Stimulated activated CD8-positive, alpha-beta memory T cell treated with anti-CD3 and anti-CD28 coated beads, Interleukin-7, amount 100 ng/mL, for 1 hour (primary cell): ENCODE measurements around the gene ISOC1.

Source experiments
- DNase-seq, 2 donors: peaks; one replicate each; pipeline ENCODE4 v3.0.0-alpha.2; 2020; ENCODE audit warnings: low read depth in 2 of 2

Gene ISOC1

DNA sequence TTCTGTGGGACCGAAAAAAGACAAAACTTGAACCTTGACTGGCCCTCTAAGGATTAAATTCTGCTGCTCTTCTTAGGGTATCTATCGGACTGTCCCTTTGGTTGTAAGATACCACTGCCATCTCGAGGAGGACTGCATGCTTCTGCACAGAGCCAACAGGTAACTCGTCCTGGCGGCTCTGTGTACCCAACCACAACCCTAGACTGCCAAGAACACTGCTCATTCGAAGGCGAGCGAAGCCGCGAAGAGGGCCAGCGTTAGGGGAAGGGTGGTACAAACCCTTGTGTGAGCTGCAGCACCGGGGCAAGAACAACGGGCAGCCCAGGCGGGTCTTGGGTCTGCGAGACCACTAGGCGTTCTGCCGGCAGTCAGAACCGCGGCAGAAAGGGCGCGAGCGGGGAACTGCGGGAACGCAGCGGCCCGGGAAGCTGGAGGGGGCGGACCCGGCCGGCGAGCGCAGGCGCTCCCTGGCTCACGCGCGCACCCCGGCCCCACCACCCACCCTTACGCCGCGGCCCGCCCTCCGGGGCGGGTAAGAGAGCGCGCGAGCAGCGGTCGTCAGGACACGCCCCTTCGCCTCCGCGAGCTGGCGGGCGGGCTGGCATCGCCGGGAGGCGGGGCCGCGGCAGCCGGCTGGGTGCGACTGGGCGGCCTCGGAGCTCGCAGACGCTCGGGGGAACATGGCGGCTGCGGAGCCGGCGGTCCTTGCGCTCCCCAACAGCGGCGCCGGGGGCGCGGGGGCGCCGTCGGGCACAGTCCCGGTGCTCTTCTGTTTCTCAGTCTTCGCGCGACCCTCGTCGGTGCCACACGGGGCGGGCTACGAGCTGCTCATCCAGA lies at the start of gene ISOC1:
Gene ISOC1, plus strand, starts transcription at position 663 of the 837 bp plus-strand sequence. Its CDS starts 18 bp downstream, at position 681.
- DNase-seq = peak; percentile 78 to 83

DNA sequence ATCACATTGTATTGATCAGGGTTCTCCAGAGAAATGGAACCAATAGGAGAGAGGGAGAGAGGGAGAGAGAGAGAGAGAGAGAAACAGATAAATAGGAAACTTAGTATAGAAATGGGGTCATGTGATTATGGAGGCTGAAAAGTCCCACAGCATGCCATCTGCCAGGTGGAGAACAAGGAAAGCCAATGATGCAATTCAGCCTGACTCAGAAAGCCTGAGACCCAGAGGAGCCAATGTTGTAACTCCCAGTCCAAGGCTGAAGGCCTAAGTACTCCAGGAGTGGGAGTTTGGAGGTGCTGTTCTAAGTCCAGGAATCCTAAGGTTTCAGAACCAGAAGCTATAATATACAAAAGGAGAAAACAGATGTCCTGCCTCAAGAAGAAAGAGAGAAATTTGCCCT lies 48.4 kb upstream of the ISOC1 start:
- no peak for DNase-seq

DNA sequence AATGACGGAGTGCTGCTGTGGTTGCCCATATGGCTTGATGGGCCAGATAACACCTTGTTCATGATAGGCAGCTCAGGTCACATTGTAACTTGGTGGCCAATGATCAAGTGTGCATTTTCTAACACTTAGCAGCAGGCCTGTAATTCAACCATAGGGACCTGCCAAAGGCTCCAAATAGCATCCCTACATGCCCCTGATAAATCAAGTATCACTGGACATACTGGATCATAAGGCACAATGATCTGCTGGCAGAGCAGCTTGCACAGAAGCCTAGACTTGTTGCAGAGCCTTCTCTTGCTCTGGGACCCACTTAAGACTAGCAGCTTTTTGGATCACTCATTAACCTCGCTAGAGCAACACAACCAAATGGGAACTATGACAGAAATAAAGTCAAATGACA lies 46.0 kb upstream of the ISOC1 start:
- no peak for DNase-seq

DNA sequence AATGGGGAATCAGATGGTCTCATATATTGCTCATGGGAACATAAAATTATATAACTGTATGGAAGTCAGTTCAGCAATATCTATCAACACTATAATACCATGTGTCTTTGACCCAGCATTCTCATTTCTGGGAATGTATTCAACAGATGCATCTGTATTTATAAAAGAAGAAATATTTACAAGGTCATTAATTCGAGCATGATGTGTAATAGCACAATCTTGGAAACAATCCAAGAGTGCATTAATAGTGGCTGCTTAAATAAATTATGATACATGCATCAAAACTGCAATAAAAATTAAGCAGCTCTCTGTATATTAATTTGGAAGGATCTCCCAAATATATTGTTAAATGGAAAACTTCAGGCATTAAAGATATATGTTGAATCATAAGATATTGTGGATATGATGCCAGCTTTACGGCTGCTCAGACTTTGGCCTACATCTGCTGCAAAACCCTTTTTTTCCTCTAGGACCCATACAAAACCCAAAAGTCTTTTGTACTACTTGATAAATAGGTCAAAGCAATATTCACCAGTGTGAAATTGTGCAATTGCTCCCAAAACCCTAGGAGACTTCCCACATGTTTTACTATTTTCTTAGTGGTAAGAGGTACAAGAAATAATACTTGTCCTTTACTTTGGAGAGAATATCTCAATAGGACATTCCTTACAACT lies 45.3 kb upstream of the ISOC1 start:
- no peak for DNase-seq

DNA sequence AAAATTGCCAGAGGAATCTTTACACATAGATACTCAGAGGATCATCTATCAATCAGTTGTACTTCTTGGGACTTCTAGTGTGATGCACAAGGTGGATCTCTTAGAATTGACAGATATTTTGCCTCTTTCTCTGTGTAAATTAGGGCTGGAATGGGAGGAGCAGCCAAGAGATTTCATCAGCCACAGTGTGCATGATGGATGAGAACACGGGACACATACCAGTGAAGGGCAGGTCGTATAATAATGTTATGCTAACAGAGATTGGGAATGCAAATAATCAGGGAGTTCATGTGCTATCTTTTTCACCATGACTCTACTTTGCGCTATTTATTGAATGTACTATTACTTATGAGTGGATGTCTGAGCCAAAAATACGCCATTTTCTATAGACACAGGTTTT lies 43.3 kb upstream of the ISOC1 start:
- no peak for DNase-seq

DNA sequence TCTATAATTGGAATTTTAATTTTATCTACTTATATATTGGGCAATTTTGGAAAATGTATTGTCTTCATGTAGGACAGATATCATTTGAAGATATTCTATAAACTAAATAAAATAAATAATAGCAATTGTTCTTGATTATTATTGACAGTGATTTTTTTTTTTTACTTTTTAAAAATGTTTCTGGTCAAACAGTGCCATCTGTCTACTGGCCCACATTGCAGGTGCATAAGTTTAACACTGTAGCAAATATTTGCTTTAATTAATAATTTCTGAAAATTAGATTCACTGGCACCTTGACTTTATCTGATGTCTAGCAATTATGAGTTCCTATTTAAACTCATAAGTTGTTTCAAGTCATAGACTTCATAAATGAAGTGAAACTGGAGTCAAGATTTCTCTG lies 41.1 kb upstream of the ISOC1 start:
- DNase-seq = no peak

DNA sequence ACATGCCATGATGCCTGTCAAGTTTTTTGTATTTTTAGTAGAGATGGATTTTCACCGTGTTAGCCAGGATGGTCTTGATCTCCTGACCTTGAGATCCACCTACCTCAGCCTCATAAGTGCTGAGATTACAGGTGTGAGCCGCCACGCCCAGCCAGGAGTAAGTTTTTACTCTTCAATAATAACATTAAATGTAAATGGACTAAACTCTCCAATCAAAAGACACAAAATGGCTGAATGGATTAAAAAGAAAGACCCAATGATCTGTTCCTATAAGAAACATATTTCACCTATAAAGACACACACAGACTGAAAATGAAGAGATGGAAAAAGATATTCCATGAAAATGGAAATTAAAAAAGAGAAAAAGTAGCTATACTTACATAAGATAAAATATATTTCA lies 37.2 kb upstream of the ISOC1 start:
- no peak for DNase-seq

DNA sequence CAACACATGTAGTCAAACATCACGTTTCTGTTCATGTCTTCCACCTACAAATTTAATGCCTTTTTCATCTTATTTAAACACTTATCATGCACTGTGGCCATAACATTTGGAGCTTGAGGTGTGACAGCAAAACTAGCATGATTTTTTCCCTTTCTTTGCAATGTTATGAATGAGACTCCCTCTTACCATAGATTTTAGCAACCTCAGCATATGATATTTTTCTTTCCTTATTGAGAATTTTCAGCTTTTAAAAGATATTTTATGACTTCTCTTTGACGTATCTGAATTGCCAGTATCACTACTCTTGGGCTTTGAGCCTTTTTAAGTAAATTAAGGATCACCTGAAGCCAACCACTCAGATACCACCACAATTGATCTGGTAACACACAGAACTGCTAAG lies 32.7 kb upstream of the ISOC1 start:
- DNase-seq = no peak

DNA sequence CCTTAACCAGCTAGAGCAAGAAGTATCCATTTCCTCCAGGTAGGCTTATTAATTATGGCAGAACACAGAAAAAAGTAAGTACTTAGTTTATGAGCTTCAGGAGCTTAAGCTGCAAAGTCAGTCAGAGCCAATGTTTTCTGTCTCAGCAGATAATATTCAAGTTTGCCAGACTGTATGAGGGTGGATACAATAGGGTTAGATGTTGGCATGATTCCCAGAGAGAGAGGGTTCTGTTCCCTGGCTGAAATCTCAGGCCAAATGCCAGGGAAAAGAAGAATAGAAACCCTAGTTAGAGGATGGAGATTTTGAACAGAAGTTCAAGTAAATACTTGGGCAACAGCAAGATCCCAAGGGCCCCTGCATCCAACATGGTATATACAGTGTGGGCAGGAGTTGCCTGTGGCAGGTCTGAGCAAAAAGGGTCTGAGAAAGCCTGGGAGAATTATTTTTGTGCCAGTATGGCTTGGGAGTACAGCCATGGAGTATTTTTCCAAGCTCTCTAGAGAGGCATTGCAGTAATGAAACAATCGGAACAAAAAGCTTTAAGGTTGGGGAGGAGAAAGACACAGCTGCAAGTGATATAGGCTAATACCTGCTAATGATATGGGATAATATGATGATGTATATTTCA lies 31.0 kb upstream of the ISOC1 start:
- no peak for DNase-seq

DNA sequence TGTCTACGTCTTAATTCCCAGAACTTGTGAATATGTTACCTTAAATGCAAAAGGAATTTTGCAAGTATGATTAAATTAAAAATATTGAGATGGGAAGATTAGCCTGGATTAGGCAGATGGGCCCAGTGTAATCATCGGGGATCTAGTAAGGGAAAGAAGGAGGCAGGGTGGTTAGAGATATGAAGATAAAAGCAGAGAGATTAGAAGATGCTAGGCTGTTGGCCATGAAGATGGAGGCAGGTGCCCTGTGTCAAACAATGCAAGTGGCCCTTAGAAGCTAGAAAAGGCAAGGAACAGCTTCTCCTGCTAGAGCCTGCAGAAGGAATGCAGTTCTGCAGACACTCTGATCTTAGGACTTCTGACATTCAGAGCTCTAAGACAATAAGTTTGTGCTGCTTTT lies 28.8 kb upstream of the ISOC1 start:
- no peak for DNase-seq

DNA sequence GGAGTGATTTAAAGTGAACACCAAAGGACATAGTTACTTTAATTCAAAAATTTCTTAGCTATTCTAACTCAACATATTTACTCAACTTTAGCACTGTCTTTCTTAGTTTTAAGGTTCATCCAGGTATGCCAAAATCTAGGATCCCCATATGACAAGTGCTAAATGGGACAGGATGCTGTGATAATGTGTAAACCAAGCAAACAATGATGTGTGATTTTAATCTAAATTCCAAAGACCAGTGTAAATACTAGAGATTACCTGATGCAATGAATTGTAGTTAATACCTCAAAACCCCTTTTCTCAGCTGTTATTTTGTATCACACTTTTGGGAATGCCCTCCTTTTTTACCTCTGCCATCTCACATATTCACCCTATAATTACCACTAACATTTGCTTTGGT lies 26.8 kb upstream of the ISOC1 start:
- DNase-seq = no peak

DNA sequence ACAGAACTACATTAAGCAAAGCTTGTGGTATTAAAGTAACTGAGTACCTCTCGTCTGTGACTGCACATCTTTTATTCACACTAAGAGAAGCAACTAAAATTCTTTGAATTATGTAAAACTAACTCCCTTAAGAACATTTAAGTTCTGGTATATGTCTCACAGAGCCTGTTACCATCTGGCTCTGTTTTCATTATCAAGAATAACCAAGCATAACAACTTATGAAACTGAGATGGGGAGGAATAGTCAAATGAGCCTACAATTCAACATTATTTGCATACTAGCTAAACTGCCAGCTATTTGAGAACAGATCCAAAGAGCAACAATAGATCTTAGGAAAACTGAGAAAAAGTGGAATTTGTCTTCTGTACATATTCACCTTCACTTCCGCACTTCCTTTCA lies 25.3 kb upstream of the ISOC1 start:
- no peak for DNase-seq

DNA sequence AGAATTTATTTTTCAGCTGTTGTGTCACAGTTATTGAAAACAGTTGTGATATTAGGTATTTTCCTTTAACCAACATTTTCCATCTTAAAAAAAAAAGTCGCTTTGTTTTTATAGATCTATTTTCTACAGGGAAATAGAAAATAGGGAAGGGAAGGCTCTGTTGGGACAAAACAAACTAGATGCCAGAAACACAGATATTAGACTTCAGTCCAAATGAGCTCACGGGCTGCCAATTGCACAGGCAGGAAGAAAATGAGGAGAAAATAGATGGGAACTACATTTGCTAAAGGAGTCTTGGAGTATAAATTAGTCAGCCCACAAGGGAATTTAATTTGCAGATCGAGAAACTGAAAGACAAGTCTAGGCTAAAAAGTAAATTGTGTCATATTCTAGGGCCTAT lies 21.4 kb upstream of the ISOC1 start:
- no peak for DNase-seq

DNA sequence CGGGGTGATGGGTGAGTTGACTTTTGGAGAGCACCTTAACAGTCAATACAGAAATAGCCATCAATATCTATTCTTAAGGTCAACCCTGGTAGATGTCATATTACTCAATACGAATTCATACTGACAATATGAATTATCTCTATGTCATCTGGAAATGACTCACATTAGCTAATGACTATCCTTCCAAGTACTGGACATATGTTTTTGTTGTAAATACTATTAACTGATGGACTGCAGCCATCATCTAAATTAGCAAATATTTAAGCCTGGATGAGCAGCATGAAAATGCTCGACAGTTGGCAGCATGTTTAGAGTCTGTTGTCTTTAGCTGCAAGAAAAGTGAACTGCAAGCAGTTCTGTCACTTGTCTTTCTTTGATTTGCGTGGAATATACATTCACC lies 19.6 kb upstream of the ISOC1 start:
- DNase-seq = no peak

DNA sequence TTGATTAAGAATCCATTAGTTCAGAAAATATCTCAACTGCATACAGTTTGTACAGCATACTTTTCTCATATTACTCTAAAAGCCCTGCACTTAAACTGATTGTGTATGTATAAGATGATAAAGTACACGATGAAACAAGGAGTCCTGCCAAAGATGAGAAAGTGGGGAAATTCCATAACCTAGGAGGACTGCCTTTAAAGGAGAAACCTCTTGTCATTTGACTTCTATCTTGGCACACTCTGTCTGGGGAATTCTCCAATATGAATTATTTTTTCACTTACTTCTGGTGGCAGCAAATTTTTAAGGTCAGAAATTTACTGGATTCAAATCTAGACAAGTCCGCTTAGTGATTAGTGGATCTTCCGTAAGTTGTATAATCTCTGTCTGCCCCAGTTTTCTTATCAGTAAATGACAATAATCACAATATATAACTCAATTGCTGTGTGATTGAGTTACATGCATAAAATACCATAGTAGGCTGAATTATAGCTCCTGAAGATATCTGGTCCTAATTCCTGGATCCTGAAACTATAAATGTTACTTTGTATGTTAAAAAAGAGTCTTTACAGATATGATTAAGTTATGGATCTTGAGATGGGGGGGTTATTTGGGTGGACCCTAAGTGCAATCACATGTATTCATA lies 17.0 kb upstream of the ISOC1 start:
- no peak for DNase-seq

DNA sequence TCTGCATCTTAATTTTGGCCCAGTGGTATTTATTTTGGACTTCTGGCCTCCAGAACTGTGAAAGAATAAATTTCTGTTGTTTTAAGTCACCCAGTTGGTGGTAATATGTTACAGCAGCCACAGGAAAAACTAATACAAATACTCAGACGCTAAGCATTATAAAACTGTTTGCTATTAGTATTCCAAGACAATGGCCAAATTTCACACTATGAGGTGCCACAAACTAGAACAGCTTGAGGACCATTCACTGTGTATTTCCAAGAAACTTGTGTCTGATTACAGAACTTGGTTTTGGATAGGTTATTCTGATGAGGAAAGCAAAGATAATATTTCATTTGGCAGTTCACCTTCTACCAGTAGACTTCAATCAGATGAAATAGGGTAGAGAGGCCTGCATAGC lies 16.3 kb upstream of the ISOC1 start:
- DNase-seq = no peak

DNA sequence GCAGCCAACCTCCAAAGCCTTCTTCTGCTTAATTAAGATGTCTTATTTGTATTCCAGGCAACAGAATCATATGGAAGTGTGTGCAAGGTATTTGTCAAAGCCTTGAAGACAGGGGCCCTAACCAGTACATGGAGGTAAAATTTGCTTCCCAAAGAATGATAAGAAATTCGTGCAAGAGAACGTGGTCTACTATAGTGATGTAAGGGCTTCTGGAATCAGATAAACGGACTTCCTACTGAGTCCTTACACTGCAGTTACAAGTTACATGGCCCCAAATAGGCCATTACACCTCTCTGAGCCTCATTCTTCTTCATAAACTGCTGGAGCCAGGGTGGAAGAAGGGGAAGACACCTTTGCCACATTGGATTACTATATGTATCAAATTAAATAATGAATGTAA lies 15.9 kb upstream of the ISOC1 start:
- no peak for DNase-seq

DNA sequence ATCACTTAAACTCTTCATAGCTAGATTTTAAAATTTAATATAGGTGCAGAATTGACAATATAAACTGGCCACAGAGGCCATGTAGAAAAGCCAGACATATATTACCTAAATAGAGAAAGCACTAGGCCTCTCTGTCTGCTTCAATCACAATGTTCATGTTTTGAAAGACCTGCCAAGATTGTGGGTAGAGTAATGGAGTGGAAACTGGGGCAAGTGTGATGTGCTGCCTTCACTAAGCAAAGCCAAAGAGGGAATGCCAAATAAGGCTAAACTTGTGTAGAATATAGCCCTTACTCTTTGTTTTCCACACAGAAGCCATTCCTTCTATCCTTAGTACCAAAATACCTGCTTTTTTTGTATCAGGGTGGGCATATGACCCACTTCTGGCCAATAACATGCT lies 15.1 kb upstream of the ISOC1 start:
- DNase-seq = no peak

DNA sequence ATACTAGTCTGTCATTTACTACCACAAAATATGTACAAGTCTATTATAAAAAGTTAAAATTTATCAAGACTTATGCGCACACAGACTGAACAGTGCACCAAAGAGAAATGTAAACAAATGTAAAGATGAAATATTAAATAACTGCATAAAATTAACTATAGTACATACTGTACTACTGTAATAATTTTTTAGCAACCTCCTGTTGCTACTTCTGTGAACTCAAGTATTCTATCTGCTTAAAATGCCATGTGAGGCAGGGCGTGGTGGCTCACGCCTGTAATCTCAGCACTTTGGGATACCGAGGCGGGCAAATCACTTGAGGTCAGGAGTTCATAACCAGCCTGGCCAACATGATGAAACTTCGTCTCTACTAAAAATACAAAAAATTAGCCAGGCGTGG lies 13.8 kb upstream of the ISOC1 start:
- no peak for DNase-seq

DNA sequence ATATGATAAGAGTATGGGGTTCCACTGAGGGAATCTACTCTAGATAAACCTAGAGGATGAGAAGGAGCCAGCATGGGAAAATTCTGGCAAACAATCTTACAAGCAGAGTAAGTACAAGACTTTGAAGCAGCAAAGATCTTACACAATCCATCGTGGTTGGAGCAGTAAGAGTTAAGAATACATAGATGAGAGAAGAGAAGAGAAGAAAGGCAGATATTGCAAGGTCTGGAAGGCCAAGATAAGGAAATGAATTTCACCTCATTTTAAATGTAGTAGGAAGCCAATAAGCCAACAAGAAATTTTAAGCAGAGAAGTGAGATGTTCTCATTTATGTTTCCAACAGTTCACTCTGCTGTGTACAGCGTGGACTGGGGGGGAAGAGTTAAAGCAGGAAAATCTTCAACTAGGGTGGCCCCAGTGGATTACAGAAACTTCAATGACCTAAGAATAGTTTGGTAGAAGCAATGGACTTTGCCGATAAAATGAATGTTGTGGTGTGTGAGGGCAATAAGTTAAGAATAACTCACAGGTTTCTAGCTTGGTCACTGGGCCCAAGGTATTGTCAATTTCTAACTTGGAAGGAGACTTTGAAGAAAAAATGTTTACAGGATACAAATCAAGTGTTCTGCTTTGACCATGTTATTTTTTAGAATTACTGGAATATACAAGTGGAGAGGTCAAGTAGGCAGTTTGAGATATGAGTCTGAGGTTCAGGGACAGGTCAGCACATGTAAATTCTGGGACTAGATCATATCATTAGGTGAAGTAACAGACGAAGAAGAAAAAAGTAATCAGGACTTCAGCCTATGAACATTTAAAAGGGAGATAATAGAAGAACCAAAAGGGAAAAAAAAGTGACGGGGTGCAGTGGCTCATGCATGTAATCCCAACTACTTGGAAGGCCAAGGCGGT lies 12.1 kb upstream of the ISOC1 start:
- no peak for DNase-seq
